ENCODE data around the gene COP1. TPM values are rescaled to one million over a fixed set of nuclear protein-coding genes. Genes with fewer than 3 reads are reported as not detected.
A peak's percentile ranks its signal among the peaks of the same experiment; 100 is the strongest.
"Not testable (repeated sequence)": the region's sequence is repeated elsewhere in the genome, so short reads cannot be mapped to it uniquely, and the experiment has no call there.

COP1 gene
- polyA plus RNA-seq, 6 donors from 2014 or later = 21.5 to 40.1 (median 34.2) TPM

- Mint-ChIP-seq H3K4me3 (no peak overlapping the region), H3K36me3 (peaks cover 0 to 8% of the 10 kb centered on the region in 2 donors), H3K9me3 (no peaks in the 10 kb centered on the region), H3K4me1 (no peaks in the 10 kb centered on the region), H3K27ac (no peak overlapping the region), H3K27me3 (no peaks in the 10 kb centered on the region)
- ATAC-seq (ENCODE audit: low read depth in 2 of 2) (no peak), DNase-seq (no peak)
These were observed 160.2 kb downstream of the COP1 start for GRCh38 chr1:176046926-176047325.

DNA sequence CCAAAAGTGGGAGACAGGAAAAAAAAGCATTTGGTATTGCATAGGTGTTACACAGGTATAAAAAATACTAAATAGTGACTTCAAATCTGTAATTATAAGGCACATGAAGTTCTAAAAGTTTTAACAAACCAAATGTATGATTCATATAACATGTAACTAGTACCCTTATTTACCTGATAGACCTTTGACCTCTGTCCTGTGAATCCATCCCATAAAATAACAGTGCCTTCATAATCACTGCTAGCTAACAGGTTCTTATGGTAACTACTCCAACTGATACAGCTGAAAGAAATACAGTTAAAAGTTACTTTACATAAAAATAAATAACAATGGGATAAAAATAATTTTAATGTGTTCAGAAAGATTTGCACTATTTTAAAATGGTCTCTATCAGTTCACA is 163.5 kb downstream of the COP1 start:
- Mint-ChIP-seq H3K4me3 (no peak overlapping the region), H3K27ac (no peak overlapping the region), H3K9me3 (no peaks in the 10 kb centered on the region), H3K27me3 (no peaks in the 10 kb centered on the region), H3K36me3 (peaks cover 9 to 10% of the 10 kb centered on the region in 2 donors), H3K4me1 (no peaks in the 10 kb centered on the region)
- ATAC-seq (ENCODE audit: low read depth in 2 of 2) (no peak), DNase-seq (no peak)

- Mint-ChIP-seq H3K27ac (no peak overlapping the region), H3K4me3 (no peak overlapping the region), H3K9me3 (no peaks in the 10 kb centered on the region), H3K36me3 (peaks cover 30 to 36% of the 10 kb centered on the region in 2 donors), H3K27me3 (no peaks in the 10 kb centered on the region), H3K4me1 (no peaks in the 10 kb centered on the region)
- no peak for ATAC-seq (ENCODE audit: low read depth in 2 of 2)
- no peak for DNase-seq
These were observed 173.2 kb downstream of the COP1 start for GRCh38 chr1:176033881-176034280.

GRCh38 chr1:176033474-176033873 is 173.6 kb downstream of the COP1 start:
- Mint-ChIP-seq H3K27me3 (no peaks in the 10 kb centered on the region), H3K4me3 (no peak overlapping the region), H3K27ac (no peak overlapping the region), H3K4me1 (no peaks in the 10 kb centered on the region), H3K9me3 (no peaks in the 10 kb centered on the region), H3K36me3 (peaks cover 28 to 34% of the 10 kb centered on the region in 2 donors)
- ATAC-seq (ENCODE audit: low read depth in 2 of 2) (no peak), DNase-seq (no peak)

DNA sequence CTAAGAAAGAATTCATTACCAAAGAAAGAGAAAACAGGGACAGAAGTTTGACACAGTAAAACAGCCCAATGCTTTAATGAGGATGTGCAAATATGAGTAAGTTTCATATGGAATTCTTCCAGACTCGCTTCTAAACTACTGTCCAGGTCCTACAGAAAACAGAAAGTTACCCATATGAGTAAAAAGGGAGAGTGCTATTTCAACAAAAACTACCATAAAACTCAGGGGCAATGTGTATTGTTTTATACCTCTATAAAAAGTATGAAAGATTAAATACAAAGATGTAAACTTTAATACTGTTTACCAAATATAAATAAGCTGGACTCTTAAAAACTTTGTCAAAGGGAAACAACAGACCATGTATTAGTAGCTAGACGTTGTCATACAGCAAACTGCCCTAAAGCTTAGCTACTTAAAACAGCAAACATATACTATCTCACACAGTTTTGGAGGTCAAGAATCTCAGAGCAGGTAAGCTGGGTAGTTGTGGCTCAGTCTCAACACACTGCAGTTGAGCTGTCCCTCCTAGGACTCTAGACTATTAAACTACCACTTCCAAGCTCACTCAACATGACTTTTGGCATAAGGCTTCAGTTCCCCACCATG is 174.9 kb downstream of the COP1 start:
- Mint-ChIP-seq H3K9me3 (no peaks in the 10 kb centered on the region), H3K4me3 (no peak overlapping the region), H3K27ac (peak overlapping the region in 2 of 6 donors; percentile 81 to 84), H3K36me3 (peaks cover 30 to 31% of the 10 kb centered on the region in 2 donors), H3K27me3 (no peaks in the 10 kb centered on the region), H3K4me1 (peaks cover 0 to 4% (median 0%) of the 10 kb centered on the region in 3 donors)
- DNase-seq (no peak), ATAC-seq (ENCODE audit: low read depth in 2 of 2) (no peak)

DNA sequence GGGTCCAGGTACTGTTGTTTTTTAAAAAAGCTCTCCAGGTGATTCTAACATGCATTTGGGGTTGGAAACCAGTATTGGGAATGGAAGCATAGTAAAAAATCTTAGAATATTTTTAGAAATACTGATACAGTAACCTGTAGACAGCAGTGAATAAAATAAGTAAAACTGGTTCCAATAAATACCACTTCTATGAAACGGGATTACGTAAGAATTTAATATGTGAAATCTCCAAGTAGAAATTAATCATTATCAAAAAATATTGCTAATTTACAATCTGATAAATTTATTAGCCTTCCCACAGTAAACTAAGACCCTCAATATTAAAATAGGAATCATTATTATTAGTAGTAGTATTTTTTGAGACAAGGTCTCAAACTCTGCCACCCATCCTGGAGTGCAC is 177.5 kb downstream of the COP1 start:
- H3K27me3 Mint-ChIP-seq = no peaks in the 10 kb centered on the region
- no peak for DNase-seq
- H3K27ac Mint-ChIP-seq = peak overlapping the region in 1 of 6 donors; percentile 51
- H3K4me3 Mint-ChIP-seq = no peak overlapping the region
- H3K4me1 Mint-ChIP-seq = peaks cover 0 to 4% (median 0%) of the 10 kb centered on the region in 3 donors
- H3K36me3 Mint-ChIP-seq = peaks cover 20 to 24% of the 10 kb centered on the region in 2 donors
- H3K9me3 Mint-ChIP-seq = no peaks in the 10 kb centered on the region
- ATAC-seq (ENCODE audit: low read depth in 2 of 2) = no peak

DNA sequence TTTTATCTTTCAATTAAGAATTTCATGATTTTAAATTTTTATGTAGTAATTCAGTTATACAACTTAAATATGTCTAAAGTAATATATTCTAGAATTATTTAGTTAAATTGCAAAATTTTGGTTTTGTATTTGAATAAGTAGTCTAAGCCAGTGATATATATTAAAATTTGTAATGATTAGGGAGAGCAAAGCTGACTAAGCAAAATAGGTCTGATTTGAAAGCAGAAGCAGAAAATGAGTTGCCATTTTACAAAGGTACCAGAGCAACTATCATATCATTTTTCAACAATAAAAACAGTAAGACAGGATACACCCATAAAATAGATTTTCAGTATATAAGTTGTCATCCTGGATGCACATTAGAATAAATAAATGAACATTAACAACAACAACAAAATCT is 177.9 kb downstream of the COP1 start:
- peaks cover 19 to 20% of the 10 kb centered on the region in 2 donors for H3K36me3 Mint-ChIP-seq
- H3K9me3 Mint-ChIP-seq = no peaks in the 10 kb centered on the region
- H3K4me3 Mint-ChIP-seq = no peak overlapping the region
- ATAC-seq (ENCODE audit: low read depth in 2 of 2) (no peak), DNase-seq (no peak)
- H3K27me3 Mint-ChIP-seq = no peaks in the 10 kb centered on the region
- peak overlapping the region in 1 of 6 donors; percentile 22 for H3K27ac Mint-ChIP-seq
- H3K4me1 Mint-ChIP-seq = peaks cover 0 to 4% (median 0%) of the 10 kb centered on the region in 3 donors

GRCh38 chr1:176027934-176028333 is 179.2 kb downstream of the COP1 start:
- not testable (repeated sequence) for H3K27me3 Mint-ChIP-seq; DNase-seq; ATAC-seq (ENCODE audit: low read depth in 2 of 2); H3K9me3 Mint-ChIP-seq; H3K4me1 Mint-ChIP-seq; H3K4me3 Mint-ChIP-seq
- Mint-ChIP-seq H3K27ac (peak overlapping the region in 3 of 6 donors; percentile 25 to 69 (median 56)), H3K36me3 (peaks cover 18 to 24% of the 10 kb centered on the region in 2 donors)

DNA sequence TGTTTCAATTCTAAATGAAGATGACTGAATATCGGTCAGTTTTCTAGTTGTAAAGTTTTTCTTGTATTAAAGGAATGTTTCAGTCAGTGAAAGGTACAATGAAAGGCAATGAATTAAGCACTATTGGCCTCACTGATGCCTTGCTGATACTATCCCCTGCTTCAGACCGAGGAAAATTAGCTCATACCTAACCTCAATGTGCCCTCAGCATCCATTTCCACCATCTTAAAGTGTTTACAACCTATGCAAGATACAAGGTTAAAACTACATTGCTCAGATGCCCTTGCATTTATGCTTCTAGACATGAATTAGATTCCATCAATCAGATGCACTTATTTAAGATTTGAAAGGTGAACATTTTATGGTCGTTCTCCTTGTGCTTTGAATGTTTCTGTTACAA is 184.5 kb downstream of the COP1 start:
- Mint-ChIP-seq H3K9me3 (no peaks in the 10 kb centered on the region), H3K4me3 (no peak overlapping the region), H3K27me3 (no peaks in the 10 kb centered on the region), H3K4me1 (peaks cover 7 to 14% (median 12%) of the 10 kb centered on the region in 3 donors), H3K27ac (peak overlapping the region in 3 of 6 donors; percentile 7 to 86 (median 42)), H3K36me3 (peaks cover 3 to 9% of the 10 kb centered on the region in 2 donors)
- no peak for DNase-seq
- no peak for ATAC-seq (ENCODE audit: low read depth in 2 of 2)

- DNase-seq (peak; percentile 4), ATAC-seq (ENCODE audit: low read depth in 2 of 2) (peak; percentile 61 to 69)
- Mint-ChIP-seq H3K4me3 (peak overlapping the region in 2 of 8 donors; percentile 9 to 24), H3K27ac (peak overlapping the region in 5 of 6 donors; percentile 31 to 60 (median 51)), H3K36me3 (peaks cover 17 to 23% of the 10 kb centered on the region in 2 donors), H3K4me1 (peaks cover 7 to 19% (median 18%) of the 10 kb centered on the region in 3 donors), H3K9me3 (no peaks in the 10 kb centered on the region), H3K27me3 (no peaks in the 10 kb centered on the region)
These were observed 189.4 kb downstream of the COP1 start for GRCh38 chr1:176017722-176018121.

DNA sequence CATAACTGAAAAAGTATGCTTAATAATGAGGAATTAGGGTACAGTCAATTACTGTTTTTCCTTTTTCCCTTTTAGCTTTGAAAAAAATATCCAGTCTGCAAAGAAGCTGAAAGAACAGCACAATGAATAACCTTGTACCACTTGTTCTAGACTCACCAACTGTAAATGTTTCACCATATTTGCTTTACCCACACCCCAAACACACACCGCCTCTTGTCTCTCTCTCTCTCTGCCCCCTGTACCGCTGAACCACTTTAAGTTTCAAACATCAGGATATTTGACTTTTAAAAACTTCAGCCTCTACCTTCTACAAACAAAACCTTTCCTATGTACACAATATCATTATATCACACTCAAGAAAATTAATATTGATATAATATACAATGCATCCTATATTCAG is 197.1 kb downstream of the COP1 start:
- Mint-ChIP-seq H3K27me3 (no peaks in the 10 kb centered on the region), H3K27ac (peak overlapping the region in 1 of 6 donors; percentile 82), H3K4me1 (peaks cover 0 to 2% (median 0%) of the 10 kb centered on the region in 3 donors), H3K36me3 (peaks cover 5 to 27% of the 10 kb centered on the region in 2 donors), H3K4me3 (no peak overlapping the region), H3K9me3 (peaks cover 0 to 10% (median 0%) of the 10 kb centered on the region in 7 donors)
- ATAC-seq (ENCODE audit: low read depth in 2 of 2) = no peak
- DNase-seq = no peak

- peak overlapping the region in 1 of 6 donors; percentile 26 for H3K27ac Mint-ChIP-seq
- not testable (repeated sequence) for DNase-seq; H3K27me3 Mint-ChIP-seq; ATAC-seq (ENCODE audit: low read depth in 2 of 2); H3K4me1 Mint-ChIP-seq
- peak overlapping the region in 1 of 8 donors; percentile 67 for H3K4me3 Mint-ChIP-seq
- H3K9me3 Mint-ChIP-seq = peaks cover 0 to 17% (median 0%) of the 10 kb centered on the region in 7 donors
- peaks cover 0 to 18% of the 10 kb centered on the region in 2 donors for H3K36me3 Mint-ChIP-seq
These were observed 199.2 kb downstream of the COP1 start for GRCh38 chr1:176007756-176008389.

DNA sequence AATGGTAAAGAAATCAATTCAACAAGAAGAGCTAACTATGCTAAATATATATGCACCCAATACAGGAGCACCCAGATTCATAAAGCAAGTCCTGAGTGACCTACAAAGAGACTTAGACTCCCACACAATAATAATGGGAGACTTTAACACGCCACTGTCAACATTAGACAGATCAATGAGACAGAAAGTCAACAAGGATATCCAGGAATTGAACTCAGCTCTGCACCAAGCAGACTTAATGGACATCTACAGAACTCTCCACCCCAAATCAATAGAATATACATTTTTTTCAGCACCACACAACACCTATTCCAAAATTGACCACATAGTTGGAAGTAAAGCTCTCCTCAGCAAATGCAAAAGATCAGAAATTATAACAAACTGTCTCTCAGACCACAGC is 212.4 kb downstream of the COP1 start:
- H3K9me3 Mint-ChIP-seq; DNase-seq; ATAC-seq (ENCODE audit: low read depth in 2 of 2); H3K27me3 Mint-ChIP-seq; H3K36me3 Mint-ChIP-seq; H3K4me3 Mint-ChIP-seq: not testable (repeated sequence)
- peak overlapping the region in 1 of 6 donors; percentile 34 for H3K27ac Mint-ChIP-seq
- peaks cover 0 to 12% (median 1%) of the 10 kb centered on the region in 3 donors for H3K4me1 Mint-ChIP-seq

GRCh38 chr1:175992825-175993224 is 214.3 kb downstream of the COP1 start:
- not testable (repeated sequence) for H3K27me3 Mint-ChIP-seq; DNase-seq; ATAC-seq (ENCODE audit: low read depth in 2 of 2); H3K9me3 Mint-ChIP-seq; H3K27ac Mint-ChIP-seq; H3K4me3 Mint-ChIP-seq
- Mint-ChIP-seq H3K36me3 (peaks cover 9 to 11% of the 10 kb centered on the region in 2 donors), H3K4me1 (peaks cover 0 to 12% (median 1%) of the 10 kb centered on the region in 3 donors)

All from naive B cell (primary cell).